Activated B cell treated with CpG ODN at 0.5 μM for 24 hours (primary cell): Measurements from ENCODE around the gene C2orf80. TPM values are rescaled to one million over a fixed set of nuclear protein-coding genes. Genes with fewer than 3 reads are reported as not detected.
"Not testable (repeated sequence)": the region's sequence is repeated elsewhere in the genome, so short reads cannot be mapped to it uniquely, and the experiment has no call there.

Experiments used
- ATAC-seq: fragments of 200-7000 bp; cut with Tn5 transposase; one replicate; pipeline ENCODE4 v1.10.0; 2021; ENCODE audit warnings: low read depth, mild to moderate bottlenecking, moderate library complexity
- CTCF ChIA-PET: fragments of 350-600 bp; sonication (Branson Sonifier 250); formaldehyde crosslinking; loops from one replicate; lab custom pipeline; 2021; ENCODE audit warnings: antibody characterized with exemption; lab: Charles Lee
- POLR2A ChIA-PET: fragments of 350-600 bp; sonication (Branson Sonifier 250); formaldehyde crosslinking; loops from one replicate; lab custom pipeline; 2021; ENCODE audit warnings: antibody characterized with exemption; lab: Charles Lee
- DNase-seq: peaks from one replicate; pipeline ENCODE4 v3.0.0; 2022
- H3K27ac Mint-ChIP-seq: one replicate; pipeline ENCODE4 v1.8.0; 2020; ENCODE audit warnings: mixed read lengths
- H3K27me3 Mint-ChIP-seq: one replicate; pipeline ENCODE4 v1.8.0; 2021; ENCODE audit warnings: mixed read lengths
- H3K36me3 Mint-ChIP-seq: one replicate; pipeline ENCODE4 v1.8.0; 2021; ENCODE audit warnings: low read depth, mixed read lengths
- H3K4me1 Mint-ChIP-seq: one replicate; pipeline ENCODE4 v1.8.0; 2021; ENCODE audit warnings: mixed read lengths
- H3K4me3 Mint-ChIP-seq: one replicate; pipeline ENCODE4 v1.8.0; 2020; ENCODE audit warnings: mild to moderate bottlenecking, mixed read lengths
- H3K9me3 Mint-ChIP-seq: one replicate; pipeline ENCODE4 v1.8.0; 2020; ENCODE audit warnings: mixed read lengths
- CTCF ChIP-seq: fragments of 200-600 bp; IDR thresholded peaks from one replicate; pipeline ENCODE4 v1.8.0; 2022; ENCODE audit warnings: antibody characterized with exemption, mild to moderate bottlenecking
- intact Hi-C: fragments of 100-400 bp; cut with micrococcal nuclease; formaldehyde crosslinking; loops from one replicate; pipeline ENCODE4 v1.15.1; 2024
- total RNA-seq: library from RNA; stranded (reverse); gene quantifications from 2 replicates; pipeline ENCODE4 v1.2.3, GENCODE V29; 2022

Gene C2orf80
- total RNA-seq, 1 donor from 2014 or later: not detected

- Mint-ChIP-seq H3K4me1 (no peaks in the 10 kb centered on the region), H3K27me3 (peaks cover 2% of the 10 kb centered on the region), H3K9me3 (peaks cover 5% of the 10 kb centered on the region), H3K4me3 (no peak overlapping the region), H3K27ac (no peak overlapping the region), H3K36me3 (no peaks in the 10 kb centered on the region)
- intact Hi-C loops: no loop called here
- DNase-seq (no peak), ATAC-seq (no peak)
- ChIA-PET CTCF (no interaction called here), POLR2A (no interaction called here)
- no peak for TF ChIP-seq CTCF
These were observed 35.0 kb upstream of the C2orf80 start for GRCh38 chr2:208224802-208225201.

DNA sequence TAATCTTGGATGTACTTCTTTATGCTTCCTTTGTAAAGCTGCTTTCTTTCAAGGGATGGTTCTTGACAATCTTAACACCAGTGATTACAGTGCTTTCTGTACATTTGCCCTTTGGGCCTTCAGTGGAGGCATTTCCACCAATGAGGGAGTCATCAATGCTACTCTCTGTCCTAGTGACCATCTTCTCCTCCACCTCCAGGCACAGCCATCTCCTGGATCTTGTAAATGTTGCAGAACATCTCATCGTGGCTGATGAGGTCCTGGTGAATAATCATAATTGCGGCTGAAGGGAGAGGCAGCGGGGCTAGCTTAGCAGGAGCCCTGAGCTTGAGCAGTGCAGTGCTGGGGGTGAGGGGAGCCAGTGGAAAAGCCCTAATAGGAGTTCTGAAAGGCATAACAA lies 32.5 kb upstream of the C2orf80 start:
- H3K9me3 Mint-ChIP-seq: peaks cover 7% of the 10 kb centered on the region
- TF ChIP-seq CTCF: no peak
- no peak for DNase-seq
- CTCF ChIA-PET: no interaction called here
- intact Hi-C loops: no loop called here
- H3K27ac Mint-ChIP-seq: no peak overlapping the region
- no peaks in the 10 kb centered on the region for H3K36me3 Mint-ChIP-seq
- no peak overlapping the region for H3K4me3 Mint-ChIP-seq
- H3K27me3 Mint-ChIP-seq: peaks cover 7% of the 10 kb centered on the region
- no peaks in the 10 kb centered on the region for H3K4me1 Mint-ChIP-seq
- POLR2A ChIA-PET: no interaction called here
- ATAC-seq: no peak

- CTCF ChIA-PET, H3K36me3 Mint-ChIP-seq, ATAC-seq, DNase-seq, H3K27me3 Mint-ChIP-seq, H3K27ac Mint-ChIP-seq, H3K9me3 Mint-ChIP-seq, H3K4me3 Mint-ChIP-seq, intact Hi-C loops, H3K4me1 Mint-ChIP-seq, POLR2A ChIA-PET: not testable (repeated sequence)
These were observed 32.0 kb upstream of the C2orf80 start for GRCh38 chr2:208221873-208222272.

GRCh38 chr2:208210688-208211451 lies 21.0 kb upstream of the C2orf80 start:
- no peaks in the 10 kb centered on the region for H3K27me3 Mint-ChIP-seq
- intact Hi-C loops: no loop called here
- DNase-seq: no peak
- no peaks in the 10 kb centered on the region for H3K36me3 Mint-ChIP-seq
- no peak overlapping the region for H3K4me3 Mint-ChIP-seq
- ChIA-PET CTCF (no interaction called here), POLR2A (no interaction called here)
- H3K27ac Mint-ChIP-seq: no peak overlapping the region
- no peak for TF ChIP-seq CTCF
- H3K9me3 Mint-ChIP-seq: no peaks in the 10 kb centered on the region
- H3K4me1 Mint-ChIP-seq: no peaks in the 10 kb centered on the region
- ATAC-seq: no peak

DNA sequence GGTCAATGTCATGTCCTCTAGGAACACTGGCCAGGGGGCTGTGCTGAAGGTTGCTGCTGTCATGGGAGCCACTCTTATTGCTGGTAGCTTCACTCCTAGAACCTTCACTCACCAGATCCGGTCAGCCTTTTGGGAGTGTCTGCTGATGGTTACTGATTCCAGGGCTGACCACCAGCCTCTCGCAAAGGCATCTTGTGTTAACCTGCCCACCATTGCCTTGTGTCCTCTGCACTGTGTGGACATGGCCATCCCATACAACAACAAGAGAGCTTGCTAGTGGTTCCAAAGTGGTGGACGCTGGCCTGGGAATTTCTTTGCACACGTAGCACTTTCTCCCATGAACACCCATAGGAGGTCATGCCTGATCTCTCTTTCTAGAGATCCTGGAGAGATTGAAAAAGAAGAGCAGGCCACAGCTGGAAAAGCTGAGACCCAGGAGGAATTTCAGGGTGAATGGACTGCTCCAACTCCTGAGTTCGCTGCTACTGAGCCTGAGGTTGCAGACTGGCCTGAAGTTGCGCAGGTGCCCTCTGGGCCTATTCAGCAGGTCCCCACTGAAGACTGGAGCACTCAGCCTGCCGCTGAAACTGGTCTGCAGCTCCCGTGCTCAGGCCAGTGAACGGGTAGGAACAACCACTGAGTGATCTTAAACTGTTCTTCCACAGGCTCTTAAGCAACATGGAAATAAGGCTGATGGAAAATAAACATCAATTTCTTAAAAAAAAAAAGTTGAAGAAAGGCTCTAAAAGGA lies 18.7 kb upstream of the C2orf80 start:
- DNase-seq: no peak
- intact Hi-C loops: no loop called here
- Mint-ChIP-seq H3K36me3 (no peaks in the 10 kb centered on the region), H3K4me3 (no peak overlapping the region), H3K27ac (no peak overlapping the region), H3K4me1 (no peaks in the 10 kb centered on the region), H3K27me3 (no peaks in the 10 kb centered on the region), H3K9me3 (no peaks in the 10 kb centered on the region)
- POLR2A ChIA-PET: no interaction called here
- no peak for ATAC-seq
- TF ChIP-seq CTCF: no peak
- CTCF ChIA-PET: no interaction called here
